ENCODE measurements around the gene KCNH8.

KCNH8 gene

DNA sequence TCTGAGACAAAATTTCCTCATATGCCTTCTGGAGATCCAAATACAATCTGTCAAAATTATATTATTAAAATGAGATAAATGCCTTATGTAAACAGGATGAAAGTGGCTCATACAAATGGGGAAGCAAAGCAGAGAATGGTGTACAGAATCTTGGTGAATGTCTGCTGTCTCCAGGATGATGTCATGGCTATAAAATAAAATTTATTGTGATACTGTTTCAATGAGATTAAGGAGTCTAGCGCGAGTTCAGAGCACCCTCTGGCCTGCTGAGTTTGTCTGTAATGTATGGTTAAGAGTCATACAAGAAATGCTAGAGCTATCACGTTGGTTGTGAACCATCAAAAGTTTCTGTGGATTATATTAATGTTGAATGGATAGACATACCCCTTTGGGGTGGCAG lies 426.0 kb downstream of the KCNH8 start:
- no peaks in the 10 kb centered on the region for H4K20me1 ChIP-seq (ENCODE audit: control insufficient read depth, insufficient read depth, low read depth, low read length)

DNA sequence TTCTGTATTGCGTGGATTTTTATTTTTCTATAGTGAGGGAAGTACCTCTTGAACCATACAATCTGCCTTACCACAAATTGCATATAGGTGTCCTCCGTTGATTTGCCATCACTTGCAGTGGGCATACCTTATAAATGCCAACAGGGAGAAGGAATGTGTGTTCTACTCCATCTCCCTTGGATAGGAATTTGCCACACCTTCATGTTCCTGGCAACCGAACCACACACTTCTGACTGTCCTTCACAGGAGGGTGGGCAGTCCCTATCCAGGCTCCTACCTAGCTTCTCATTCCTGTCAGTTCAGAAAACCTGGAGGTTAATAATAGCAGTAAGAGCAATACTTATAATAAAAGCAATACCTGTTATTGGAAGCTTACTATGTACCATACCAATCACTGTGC lies 428.0 kb downstream of the KCNH8 start:
- no peak overlapping the region for H3K4me3 ChIP-seq (ENCODE audit: low read length)
- no peak for TF ChIP-seq EZH2phosphoT487 (IDR thresholded peaks at IDR 0.05; ENCODE audit: borderline replicate concordance, low read length)
- TF ChIP-seq, protein P1, sequence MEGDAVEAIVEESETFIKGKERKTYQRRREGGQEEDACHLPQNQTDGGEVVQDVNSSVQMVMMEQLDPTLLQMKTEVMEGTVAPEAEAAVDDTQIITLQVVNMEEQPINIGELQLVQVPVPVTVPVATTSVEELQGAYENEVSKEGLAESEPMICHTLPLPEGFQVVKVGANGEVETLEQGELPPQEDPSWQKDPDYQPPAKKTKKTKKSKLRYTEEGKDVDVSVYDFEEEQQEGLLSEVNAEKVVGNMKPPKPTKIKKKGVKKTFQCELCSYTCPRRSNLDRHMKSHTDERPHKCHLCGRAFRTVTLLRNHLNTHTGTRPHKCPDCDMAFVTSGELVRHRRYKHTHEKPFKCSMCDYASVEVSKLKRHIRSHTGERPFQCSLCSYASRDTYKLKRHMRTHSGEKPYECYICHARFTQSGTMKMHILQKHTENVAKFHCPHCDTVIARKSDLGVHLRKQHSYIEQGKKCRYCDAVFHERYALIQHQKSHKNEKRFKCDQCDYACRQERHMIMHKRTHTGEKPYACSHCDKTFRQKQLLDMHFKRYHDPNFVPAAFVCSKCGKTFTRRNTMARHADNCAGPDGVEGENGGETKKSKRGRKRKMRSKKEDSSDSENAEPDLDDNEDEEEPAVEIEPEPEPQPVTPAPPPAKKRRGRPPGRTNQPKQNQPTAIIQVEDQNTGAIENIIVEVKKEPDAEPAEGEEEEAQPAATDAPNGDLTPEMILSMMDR (IDR thresholded peaks at IDR 0.05; ENCODE audit: low read depth, low read length, poor library complexity, severe bottlenecking): no peak
- H4K20me1 ChIP-seq (ENCODE audit: control insufficient read depth, insufficient read depth, low read depth, low read length): no peaks in the 10 kb centered on the region

More for the DNA sequence above, 426.0 kb downstream of the KCNH8 start:
- no peaks in the 10 kb centered on the region for H3F3A ChIP-seq (ENCODE audit: control insufficient read depth, insufficient read depth)
- no peaks in the 10 kb centered on the region for H3K27me3 ChIP-seq (ENCODE audit: control insufficient read depth, low read length)
- H3K27ac ChIP-seq (ENCODE audit: low read depth, low read length): no peak overlapping the region
- no peak overlapping the region for H3K4me2 ChIP-seq (ENCODE audit: low read length)
- TF ChIP-seq EZH2phosphoT487 (IDR thresholded peaks at IDR 0.05; ENCODE audit: borderline replicate concordance, low read length): no peak
- TF ChIP-seq, protein P1 (IDR thresholded peaks at IDR 0.05; ENCODE audit: low read depth, low read length, poor library complexity, severe bottlenecking): no peak
- H3K36me3 ChIP-seq (ENCODE audit: control insufficient read depth, low read length): no peaks in the 10 kb centered on the region
- H3K9me3 ChIP-seq (ENCODE audit: control insufficient read depth, insufficient read depth, low read length): no peaks in the 10 kb centered on the region
- no peaks in the 10 kb centered on the region for H3K79me2 ChIP-seq (ENCODE audit: control insufficient read depth, low read length)
- H3K9me2 ChIP-seq (replicated peaks; ENCODE audit: control insufficient read depth, low read length): no peaks in the 10 kb centered on the region
- no peak overlapping the region for H3K4me3 ChIP-seq (ENCODE audit: low read length)
- H3K4me1 ChIP-seq (ENCODE audit: control insufficient read depth, low read length): no peaks in the 10 kb centered on the region

More for the DNA sequence above, 428.0 kb downstream of the KCNH8 start:
- H3K9me3 ChIP-seq (ENCODE audit: control insufficient read depth, insufficient read depth, low read length): no peaks in the 10 kb centered on the region
- H3K4me1 ChIP-seq (ENCODE audit: control insufficient read depth, low read length): no peaks in the 10 kb centered on the region
- H3F3A ChIP-seq (ENCODE audit: control insufficient read depth, insufficient read depth): no peaks in the 10 kb centered on the region
- no peaks in the 10 kb centered on the region for H3K79me2 ChIP-seq (ENCODE audit: control insufficient read depth, low read length)
- no peaks in the 10 kb centered on the region for H3K9me2 ChIP-seq (replicated peaks; ENCODE audit: control insufficient read depth, low read length)
- H3K36me3 ChIP-seq (ENCODE audit: control insufficient read depth, low read length): no peaks in the 10 kb centered on the region
- no peak overlapping the region for H3K27ac ChIP-seq (ENCODE audit: low read depth, low read length)
- H3K4me2 ChIP-seq (ENCODE audit: low read length): no peak overlapping the region
- no peaks in the 10 kb centered on the region for H3K27me3 ChIP-seq (ENCODE audit: control insufficient read depth, low read length)

All from DOHH2 (cell line).